OCI-LY3 (cell line): ENCODE data around the gene RNF6.

Source experiments
- EZH2phosphoT487 ChIP-seq: fragments of 200-600 bp; shearing (Covaris generic); IDR thresholded peaks from 2 replicates; pipeline ENCODE4 v1.6.1; 2018; ENCODE audit warnings: antibody characterized with exemption, mixed run types, low read depth
- TF ChIP-seq, protein P1 (sequence below): fragments of 200-600, 300-600 bp; sonication (generic); IDR thresholded peaks from 2 replicates; pipeline ENCODE4 v1.5.1; 2014; ENCODE audit warnings: antibody characterized with exemption, low read length, low read depth

DNA sequence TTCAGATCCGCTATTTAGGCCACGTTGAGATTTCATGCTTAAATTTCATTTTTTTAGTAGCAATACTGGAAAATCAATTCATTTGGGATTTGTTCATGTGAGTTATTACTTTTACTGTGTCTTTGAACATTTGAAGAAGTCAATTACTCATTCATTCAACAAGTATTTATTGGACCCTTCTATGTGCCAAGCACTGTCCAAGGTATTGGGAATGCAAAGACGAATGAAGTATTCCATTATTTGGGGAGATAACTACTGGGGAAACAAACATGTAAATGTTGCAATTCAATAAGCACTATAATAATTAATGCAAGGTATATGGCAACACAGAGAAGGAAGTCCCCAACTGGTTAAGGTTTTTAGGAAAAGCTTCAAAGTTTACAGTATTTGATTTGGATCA lies 37.5 kb upstream of the RNF6 start:
- TF ChIP-seq, protein P1, sequence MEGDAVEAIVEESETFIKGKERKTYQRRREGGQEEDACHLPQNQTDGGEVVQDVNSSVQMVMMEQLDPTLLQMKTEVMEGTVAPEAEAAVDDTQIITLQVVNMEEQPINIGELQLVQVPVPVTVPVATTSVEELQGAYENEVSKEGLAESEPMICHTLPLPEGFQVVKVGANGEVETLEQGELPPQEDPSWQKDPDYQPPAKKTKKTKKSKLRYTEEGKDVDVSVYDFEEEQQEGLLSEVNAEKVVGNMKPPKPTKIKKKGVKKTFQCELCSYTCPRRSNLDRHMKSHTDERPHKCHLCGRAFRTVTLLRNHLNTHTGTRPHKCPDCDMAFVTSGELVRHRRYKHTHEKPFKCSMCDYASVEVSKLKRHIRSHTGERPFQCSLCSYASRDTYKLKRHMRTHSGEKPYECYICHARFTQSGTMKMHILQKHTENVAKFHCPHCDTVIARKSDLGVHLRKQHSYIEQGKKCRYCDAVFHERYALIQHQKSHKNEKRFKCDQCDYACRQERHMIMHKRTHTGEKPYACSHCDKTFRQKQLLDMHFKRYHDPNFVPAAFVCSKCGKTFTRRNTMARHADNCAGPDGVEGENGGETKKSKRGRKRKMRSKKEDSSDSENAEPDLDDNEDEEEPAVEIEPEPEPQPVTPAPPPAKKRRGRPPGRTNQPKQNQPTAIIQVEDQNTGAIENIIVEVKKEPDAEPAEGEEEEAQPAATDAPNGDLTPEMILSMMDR: no peak
- TF ChIP-seq EZH2phosphoT487: no peak
